G401.6 (cell line): ENCODE measurements around the gene TMC1.

Experiments used
- FAIRE-seq: peaks from 2 replicates; lab custom pipeline; 2012; peaks lifted over from hg19 to GRCh38; lab: Jason Lieb, UNC

Gene TMC1

DNA sequence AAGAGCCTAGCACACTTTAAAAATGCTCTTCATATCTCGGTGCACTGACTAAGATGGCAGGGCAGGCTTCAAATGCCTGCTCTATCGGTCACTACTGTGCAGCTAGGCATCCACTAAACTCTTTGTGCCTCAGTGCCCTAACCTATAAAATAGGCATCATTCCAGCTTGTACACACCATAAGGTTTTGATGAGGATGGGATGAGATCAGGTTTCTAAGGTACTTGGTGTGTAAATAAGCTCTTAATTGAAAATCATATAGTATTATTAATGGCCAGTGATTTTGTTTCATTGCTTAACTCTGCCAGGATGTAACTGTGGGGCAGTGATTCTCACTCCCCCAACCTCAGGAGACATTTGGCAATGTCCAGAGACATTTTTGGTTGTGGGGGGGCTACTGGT, 352.9 kb downstream of the TMC1 start:
- no peak for FAIRE-seq

GRCh38 chr9:72875221-72875620, 353.8 kb downstream of the TMC1 start:
- no peak for FAIRE-seq

GRCh38 chr9:72880821-72881220, 359.4 kb downstream of the TMC1 start:
- no peak for FAIRE-seq

DNA sequence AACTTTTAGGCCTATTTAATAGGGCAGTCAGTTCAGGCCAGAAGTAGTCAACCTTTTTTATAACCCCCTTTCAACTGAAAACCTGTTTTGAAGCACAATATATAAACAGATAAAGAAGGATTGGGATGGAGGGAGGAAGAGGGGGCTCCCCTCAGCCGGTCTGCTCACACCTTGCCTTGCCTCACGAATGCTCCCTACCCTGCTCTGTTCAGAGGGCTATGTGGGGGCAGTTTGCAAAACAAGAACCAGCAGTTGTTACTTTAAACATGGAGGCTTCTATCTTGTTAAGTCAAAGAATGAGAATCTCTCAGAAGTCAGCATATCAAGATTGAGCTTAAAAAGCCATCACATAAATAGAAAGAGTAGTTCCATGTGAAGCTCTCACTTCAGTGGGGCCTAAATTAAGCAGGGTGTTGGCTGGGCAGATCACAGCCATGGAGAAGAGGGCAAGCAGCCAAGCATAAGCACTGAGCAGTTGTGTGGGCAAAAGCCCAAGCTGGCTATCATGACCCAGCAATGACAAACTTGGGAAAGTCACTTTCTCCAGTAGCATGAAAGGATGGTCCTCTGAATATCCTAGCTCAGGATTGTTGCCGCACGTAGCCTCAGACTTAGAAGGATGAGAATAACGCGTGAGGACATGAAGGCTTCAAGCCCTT, 360.8 kb downstream of the TMC1 start:
- no peak for FAIRE-seq

DNA sequence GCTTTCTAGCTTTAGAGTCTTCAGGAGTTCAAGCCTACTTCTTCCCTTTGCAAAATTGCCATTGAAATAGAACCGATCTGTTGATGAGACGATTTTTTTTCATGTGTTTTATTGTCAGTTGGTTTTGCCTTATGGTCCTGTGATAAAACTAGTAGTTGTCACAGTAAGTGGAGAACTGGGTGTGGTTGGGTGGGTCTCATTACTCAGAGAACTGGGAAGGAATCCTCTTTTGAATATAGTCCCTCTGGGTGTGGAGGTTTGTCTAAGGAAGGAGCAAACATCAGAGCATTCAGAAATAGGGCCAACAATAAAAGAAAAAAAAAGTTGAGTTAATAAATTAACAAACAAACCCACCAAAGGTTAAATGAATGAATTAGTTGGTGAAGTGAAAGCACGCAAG, 362.5 kb downstream of the TMC1 start:
- FAIRE-seq: no peak

- no peak for FAIRE-seq
Measured at GRCh38 chr9:72884508-72884907, 363.1 kb downstream of the TMC1 start.
